A549 (cell line): Measurements from ENCODE around the gene RHBG. TPM values are rescaled to one million over a fixed set of nuclear protein-coding genes. Genes with fewer than 3 reads are reported as not detected.

Source experiments
- ATAC-seq, 2 experiments: fragments of 200-7000 bp in 1 of 2; fragments of >200 bp in 1 of 2; cut with Nextera tagmentation in 1 of 2; cut with Tn5 transposase in 1 of 2; 3 replicates each; pipeline versions ENCODE4 v1.8.0 to v1.9.1; 2018 to 2020; ENCODE audit warnings: mild to moderate bottlenecking in 1 of 2, moderate library complexity in 1 of 2
- CTCF ChIA-PET: fragments of 300-600 bp; sonication (Branson Sonifier 250); formaldehyde crosslinking; extraction: SDS; loops from one replicate; lab custom pipeline; 2021; ENCODE audit warnings: antibody characterized with exemption, inconsistent platforms; lab: Yijun Ruan, JAX
- POLR2A ChIA-PET: fragments of 350-600 bp; formaldehyde crosslinking; extraction: SDS; loops from one replicate; lab custom pipeline; 2021; ENCODE audit warnings: antibody characterized with exemption, inconsistent platforms; lab: Yijun Ruan, JAX
- DNase-seq, 2 experiments: peaks; one replicate each; pipeline versions ENCODE4 v3.0.0 to v3.0.0-alpha.2; 2011 to 2016; ENCODE audit warnings: low read depth in 1 of 2, low spot score in 1 of 2
- FAIRE-seq: peaks from 2 replicates; lab custom pipeline; 2011; peaks lifted over from hg19 to GRCh38; lab: Jason Lieb, UNC
- H3K27ac ChIP-seq, 2 experiments: fragments of >200 bp; sonication (Bioruptor Twin); formaldehyde crosslinking; 3 replicates each; pipeline ENCODE4 v1.5.1; 2016 to 2017
- H3K4me1 ChIP-seq: fragments of >200 bp; sonication (Bioruptor Twin); formaldehyde crosslinking; 3 replicates; pipeline ENCODE4 v1.6.1; 2016
- H3K4me2 ChIP-seq: fragments of >200 bp; sonication (Bioruptor Twin); formaldehyde crosslinking; 3 replicates; pipeline ENCODE4 v1.6.1; 2016
- H3K4me3 ChIP-seq: fragments of >200 bp; sonication (Bioruptor Twin); formaldehyde crosslinking; 3 replicates; pipeline ENCODE4 v1.5.1; 2016
- H3K9me3 ChIP-seq: fragments of >200 bp; sonication (Bioruptor Twin); formaldehyde crosslinking; 3 replicates; pipeline ENCODE4 v1.6.1; 2016
- ATOH8 ChIP-seq: fragments of 250-450 bp; sonication (Bioruptor Pico); IDR thresholded peaks from 2 replicates; pipeline ENCODE4 v1.5.0; 2020; ENCODE audit warnings: low read depth, mild to moderate bottlenecking, moderate library complexity
- CHD2 ChIP-seq: fragments of 150-350 bp; IDR thresholded peaks from 2 replicates; pipeline ENCODE4 v1.6.1; 2014; ENCODE audit warnings: low read length; ENCODE audit not compliant: partially characterized antibody
- CTCF ChIP-seq: fragments of >200 bp; sonication (Bioruptor Twin); formaldehyde crosslinking; IDR thresholded peaks from 3 replicates; pipeline ENCODE4 v1.5.1; 2016
- EHMT2 ChIP-seq: fragments of 200-600 bp; sonication (generic); IDR thresholded peaks from 2 replicates; pipeline ENCODE4 v1.6.1; 2016; ENCODE audit warnings: antibody characterized with exemption, low read depth, mild to moderate bottlenecking, moderate library complexity
- EP300 ChIP-seq, 2 experiments: fragments of >200 bp; sonication (Bioruptor Twin); formaldehyde crosslinking; IDR thresholded peaks; 2 replicates in 1 of 2; 3 replicates in 1 of 2; pipeline ENCODE4 v1.6.1; 2016 to 2017
- GATA3 ChIP-seq: IDR thresholded peaks from 2 replicates; pipeline ENCODE4 v1.6.1; 2012; ENCODE audit warnings: borderline replicate concordance
- HDAC2 ChIP-seq: fragments of 200-600 bp; sonication (generic); IDR thresholded peaks from 2 replicates; pipeline ENCODE4 v1.6.1; 2016
- HOXA7 ChIP-seq: fragments of 250-450 bp; sonication (Bioruptor Pico); IDR thresholded peaks from 2 replicates; pipeline ENCODE4 v1.5.0; 2020; ENCODE audit warnings: mild to moderate bottlenecking, moderate library complexity
- HOXB5 ChIP-seq: fragments of 250-450 bp; sonication (Bioruptor Pico); IDR thresholded peaks from 2 replicates; pipeline ENCODE4 v1.5.0; 2020; ENCODE audit warnings: mild to moderate bottlenecking, moderate library complexity
- JUNB ChIP-seq: fragments of >200 bp; sonication (Bioruptor Twin); formaldehyde crosslinking; IDR thresholded peaks from 2 replicates; pipeline ENCODE4 v1.6.1; 2016
- MAFK ChIP-seq: fragments of 450-650 bp; IDR thresholded peaks from 2 replicates; pipeline ENCODE4 v1.6.1; 2014; ENCODE audit not compliant: partially characterized antibody
- MAZ ChIP-seq: fragments of 150-350 bp; IDR thresholded peaks from 2 replicates; pipeline ENCODE4 v1.6.1; 2014; ENCODE audit warnings: antibody characterized with exemption, low read depth, low read length, borderline replicate concordance
- NPAS2 ChIP-seq: fragments of 250-450 bp; sonication (Bioruptor Pico); IDR thresholded peaks from 2 replicates; pipeline ENCODE4 v1.8.0; 2022; ENCODE audit warnings: mild to moderate bottlenecking, moderate library complexity, borderline replicate concordance
- PHF8 ChIP-seq: fragments of 200-600 bp; sonication (generic); IDR thresholded peaks from 2 replicates; pipeline ENCODE4 v1.6.1; 2016; ENCODE audit warnings: low read depth, mild to moderate bottlenecking, antibody characterized with exemption, moderate library complexity, borderline replicate concordance
- POLR2A ChIP-seq: IDR thresholded peaks from 2 replicates; pipeline ENCODE4 v1.6.1; 2012; ENCODE audit warnings: mild to moderate bottlenecking, low read length
- RCOR1 ChIP-seq: fragments of 150-350 bp; IDR thresholded peaks from 2 replicates; pipeline ENCODE4 v1.6.1; 2014; ENCODE audit warnings: antibody characterized with exemption, low read length, low read depth
- USF2 ChIP-seq: fragments of 450-650 bp; IDR thresholded peaks from 2 replicates; pipeline ENCODE4 v1.6.1; 2014; ENCODE audit warnings: antibody characterized with exemption
- ZFP36 ChIP-seq: fragments of 450-650 bp; IDR thresholded peaks from 2 replicates; pipeline ENCODE4 v1.6.1; 2014; ENCODE audit warnings: borderline replicate concordance; ENCODE audit not compliant: partially characterized antibody
- WGBS: methylation state at CpG from one replicate; pipeline ENCODE4 v1.1.6; 2017; ENCODE audit errors: missing lambda C conversion rate; 5-methylcytosine and 5-hydroxymethylcytosine counted together
- polyA plus RNA-seq, 4 experiments: library from polyadenylated mRNA; depleted of rRNA in 3 of 4; stranded (reverse); fragments of >200 nt; fragmentation: RNase III in 1 of 4; extraction: RNeasy Plus Mini Kit Qiagen cat#74134 plus additional on column Dnase treatment in 1 of 4; gene quantifications; 2 replicates in 3 of 4; 3 replicates in 1 of 4; pipeline ENCODE4 v1.2.3, GENCODE V29; 2011 to 2017
- TF ChIP-seq, protein P1 (sequence below): IDR thresholded peaks from 2 replicates; pipeline ENCODE4 v1.6.1; 2012
- TF ChIP-seq, protein P2 (sequence below): fragments of 150-350 bp; IDR thresholded peaks from 2 replicates; pipeline ENCODE4 v1.6.1; 2014; ENCODE audit warnings: low read depth, mild to moderate bottlenecking, low read length

RHBG gene
- polyA plus RNA-seq, 2 of the 4 experiments (the other 2 are of a cell fraction) = 0.06 TPM; not detected in 1

DNA sequence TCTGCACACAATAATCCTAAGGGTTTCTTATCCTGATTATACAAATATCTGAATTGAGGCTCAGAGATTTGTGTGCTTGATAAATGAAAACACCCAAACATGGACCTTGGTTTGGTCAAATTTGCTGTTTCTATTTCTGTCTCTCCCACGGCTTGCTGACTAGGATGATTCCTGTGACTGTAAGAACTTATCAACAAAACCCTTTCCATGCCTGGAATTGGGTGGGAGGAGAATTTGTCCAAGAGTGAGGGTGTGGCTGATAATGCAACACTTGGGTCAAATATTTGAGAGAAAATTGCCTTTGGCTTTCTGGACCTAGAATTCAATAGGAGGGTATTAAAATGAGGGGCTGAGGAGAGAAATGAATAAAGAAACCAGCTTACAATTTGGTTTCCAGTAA, 48.0 kb downstream of the RHBG start (continued):
- TF ChIP-seq USF2 = no peak
- no peak for TF ChIP-seq NPAS2

- no peak for TF ChIP-seq MAZ
- TF ChIP-seq EHMT2 = no peak
- no peak for TF ChIP-seq CHD2
- no peak for TF ChIP-seq NPAS2
- TF ChIP-seq ZFP36 = no peak
- no peaks in the 10 kb centered on the region for H3K9me3 ChIP-seq
- ChIA-PET POLR2A (no interaction called here), CTCF (interaction anchor here (1.0 to 29.4 kb wide), 7 partner anchors 9 to 59 kb away, joined by 3 to 487 read pairs (median 21); no protein-coding TSS in a partner anchor)
- DNase-seq (no peak), ATAC-seq (no peak), FAIRE-seq (no peak)
- no peak overlapping the region for H3K27ac ChIP-seq
- no peak overlapping the region for H3K4me2 ChIP-seq
- 78% methylated on average over 6 of the region's 6 CpGs for WGBS
- H3K4me3 ChIP-seq = no peak overlapping the region
- H3K4me1 ChIP-seq = peaks cover 12% of the 10 kb centered on the region
Measured at GRCh38 chr1:156417401-156418020, 48.5 kb downstream of the RHBG start.

- Histone ChIP-seq H3K9me3 (no peaks in the 10 kb centered on the region), H3K4me2 (no peak overlapping the region), H3K4me3 (no peak overlapping the region), H3K27ac (no peak overlapping the region), H3K4me1 (peaks cover 12% of the 10 kb centered on the region)
- ChIA-PET CTCF (interaction anchor here (1.0 to 29.4 kb wide), 11 partner anchors 10 to 209 kb away, joined by 3 to 487 read pairs (median 5); no protein-coding TSS in a partner anchor), POLR2A (no interaction called here)
- TF ChIP-seq MAFK (no peak), HDAC2 (no peak), MAZ (no peak), JUNB (no peak), PHF8 (no peak), HOXA7 (CRISPR knock-in tag) (no peak), CTCF (no peak), HOXB5 (no peak), EP300 (IDR thresholded peaks at IDR 0.05) (no peak), USF2 (no peak), GATA3 (no peak), POLR2A (no peak), ATOH8 (no peak), RCOR1 (no peak)
- TF ChIP-seq, protein P1, sequence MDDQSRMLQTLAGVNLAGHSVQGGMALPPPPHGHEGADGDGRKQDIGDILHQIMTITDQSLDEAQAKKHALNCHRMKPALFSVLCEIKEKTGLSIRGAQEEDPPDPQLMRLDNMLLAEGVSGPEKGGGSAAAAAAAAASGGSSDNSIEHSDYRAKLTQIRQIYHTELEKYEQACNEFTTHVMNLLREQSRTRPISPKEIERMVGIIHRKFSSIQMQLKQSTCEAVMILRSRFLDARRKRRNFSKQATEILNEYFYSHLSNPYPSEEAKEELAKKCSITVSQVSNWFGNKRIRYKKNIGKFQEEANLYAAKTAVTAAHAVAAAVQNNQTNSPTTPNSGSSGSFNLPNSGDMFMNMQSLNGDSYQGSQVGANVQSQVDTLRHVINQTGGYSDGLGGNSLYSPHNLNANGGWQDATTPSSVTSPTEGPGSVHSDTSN = no peak
- TF ChIP-seq, protein P2, sequence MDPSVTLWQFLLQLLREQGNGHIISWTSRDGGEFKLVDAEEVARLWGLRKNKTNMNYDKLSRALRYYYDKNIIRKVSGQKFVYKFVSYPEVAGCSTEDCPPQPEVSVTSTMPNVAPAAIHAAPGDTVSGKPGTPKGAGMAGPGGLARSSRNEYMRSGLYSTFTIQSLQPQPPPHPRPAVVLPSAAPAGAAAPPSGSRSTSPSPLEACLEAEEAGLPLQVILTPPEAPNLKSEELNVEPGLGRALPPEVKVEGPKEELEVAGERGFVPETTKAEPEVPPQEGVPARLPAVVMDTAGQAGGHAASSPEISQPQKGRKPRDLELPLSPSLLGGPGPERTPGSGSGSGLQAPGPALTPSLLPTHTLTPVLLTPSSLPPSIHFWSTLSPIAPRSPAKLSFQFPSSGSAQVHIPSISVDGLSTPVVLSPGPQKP = no peak
- ATAC-seq (no peak), DNase-seq (no peak), FAIRE-seq (no peak)
- 90% methylated on average over 12 of the region's 12 CpGs for WGBS
Measured at GRCh38 chr1:156418416-156419070, 49.5 kb downstream of the RHBG start.
